IMR-90 (cell line): Measurements from ENCODE around the gene KCNK17. TPM values are rescaled to one million over a fixed set of nuclear protein-coding genes. Genes with fewer than 3 reads are reported as not detected.

Source experiments
- ATAC-seq: fragments of 200-7000 bp; cut with Tn5 transposase; 2 replicates; pipeline ENCODE4 v1.9.1; 2020; ENCODE audit warnings: low read depth, mild to moderate bottlenecking, moderate library complexity
- BruUV-seq: library from RNA; stranded (reverse); fragments of 400-500 nt; replicated peaks from 2 replicates; lab custom pipeline; 2021; lab: Mats Ljungman, UMichigan
- CTCF ChIA-PET: fragments of 300-600 bp; formaldehyde crosslinking; extraction: SDS; loops from one replicate; lab custom pipeline; 2021; ENCODE audit warnings: antibody characterized with exemption; lab: Yijun Ruan, JAX
- POLR2A ChIA-PET: fragments of 300-600 bp; sonication (Branson Sonifier 250); formaldehyde crosslinking; loops from one replicate; lab custom pipeline; 2022; ENCODE audit warnings: antibody characterized with exemption; ENCODE audit not compliant: unreplicated experiment; lab: Charles Lee
- DNase-seq: peaks from one replicate; pipeline ENCODE4 v3.0.0; 2013
- H2AFZ ChIP-seq: replicated peaks from 2 replicates; pipeline ENCODE3; 2013; ENCODE audit warnings: low read length, mild to moderate bottlenecking; ENCODE audit not compliant: poor library complexity
- H2AK5ac ChIP-seq: 2 replicates; pipeline ENCODE4 v1.6.1; 2013; ENCODE audit warnings: low read depth, low read length, inconsistent platforms
- H2AK9ac ChIP-seq: replicated peaks from 2 replicates; pipeline ENCODE3; 2013; ENCODE audit warnings: mild to moderate bottlenecking, low read depth, low read length, moderate library complexity; ENCODE audit not compliant: poor library complexity
- H2BK120ac ChIP-seq: 2 replicates; pipeline ENCODE4 v1.6.1; 2013; ENCODE audit warnings: low read depth, low read length, inconsistent platforms
- H2BK15ac ChIP-seq: 3 replicates; pipeline ENCODE4 v1.6.1; 2013; ENCODE audit warnings: low read depth, low read length, inconsistent platforms
- H2BK20ac ChIP-seq: 2 replicates; pipeline ENCODE4 v1.6.1; 2013; ENCODE audit warnings: low read depth, mild to moderate bottlenecking, inconsistent platforms, low read length, moderate library complexity
- H2BK5ac ChIP-seq: 2 replicates; pipeline ENCODE4 v1.6.1; 2013; ENCODE audit warnings: mild to moderate bottlenecking, low read depth, low read length, inconsistent platforms; ENCODE audit not compliant: poor library complexity, severe bottlenecking
- H3K14ac ChIP-seq: replicated peaks from 2 replicates; pipeline ENCODE4 v1.6.1; 2013; ENCODE audit warnings: low read depth, low read length, inconsistent platforms
- H3K18ac ChIP-seq: 2 replicates; pipeline ENCODE4 v1.6.1; 2013; ENCODE audit warnings: low read depth, low read length, control low read depth
- H3K23ac ChIP-seq: 2 replicates; pipeline ENCODE4 v1.6.1; 2013; ENCODE audit warnings: low read depth, low read length, inconsistent platforms
- H3K27ac ChIP-seq: 2 replicates; pipeline ENCODE4 v1.5.1; 2013; ENCODE audit warnings: mild to moderate bottlenecking, control low read depth, low read length; ENCODE audit not compliant: insufficient read depth
- H3K27me3 ChIP-seq: 2 replicates; pipeline ENCODE4 v1.6.1; 2013; ENCODE audit warnings: low read length; ENCODE audit not compliant: control insufficient read depth, insufficient read depth
- H3K36me3 ChIP-seq: 2 replicates; pipeline ENCODE4 v1.6.1; 2013; ENCODE audit warnings: low read length, mixed read lengths; ENCODE audit not compliant: control insufficient read depth, insufficient read depth
- H3K4ac ChIP-seq: 2 replicates; pipeline ENCODE4 v1.6.1; 2013; ENCODE audit warnings: low read depth, low read length, inconsistent platforms
- H3K4me1 ChIP-seq: 2 replicates; pipeline ENCODE4 v1.6.1; 2013; ENCODE audit warnings: low read length, mixed read lengths; ENCODE audit not compliant: control insufficient read depth, insufficient read depth
- H3K4me2 ChIP-seq: 2 replicates; pipeline ENCODE4 v1.6.1; 2013; ENCODE audit warnings: low read depth, mild to moderate bottlenecking, control low read depth, low read length, moderate library complexity
- H3K4me3 ChIP-seq: 2 replicates; pipeline ENCODE4 v1.5.1; 2013; ENCODE audit warnings: low read depth, mild to moderate bottlenecking, control low read depth, low read length, moderate library complexity; ENCODE audit not compliant: insufficient read depth
- H3K56ac ChIP-seq: 2 replicates; pipeline ENCODE4 v1.6.1; 2013; ENCODE audit warnings: low read length, inconsistent platforms; ENCODE audit not compliant: insufficient read depth; ENCODE audit errors: extremely low read depth
- H3K79me1 ChIP-seq, 2 experiments: 2 replicates each; pipeline ENCODE4 v1.6.1; 2013; ENCODE audit warnings: low read length in 2 of 2, inconsistent platforms in 1 of 2, low read depth in 1 of 2
- H3K9ac ChIP-seq: 2 replicates; pipeline ENCODE4 v1.6.1; 2013; ENCODE audit warnings: low read depth, low read length, control low read depth
- H3K9me1 ChIP-seq: 2 replicates; pipeline ENCODE4 v1.6.1; 2013; ENCODE audit warnings: low read length, inconsistent platforms; ENCODE audit not compliant: insufficient read depth
- H3K9me3 ChIP-seq: 2 replicates; pipeline ENCODE4 v1.6.1; 2013; ENCODE audit warnings: low read length; ENCODE audit not compliant: control insufficient read depth, insufficient read depth
- H4K20me1 ChIP-seq: 2 replicates; pipeline ENCODE4 v1.6.1; 2013; ENCODE audit warnings: low read length, inconsistent platforms; ENCODE audit not compliant: insufficient read depth
- H4K5ac ChIP-seq: 2 replicates; pipeline ENCODE4 v1.6.1; 2013; ENCODE audit warnings: mild to moderate bottlenecking, low read depth, low read length, control low read depth
- H4K8ac ChIP-seq, 2 experiments: 2 replicates each; pipeline ENCODE4 v1.6.1; 2013; ENCODE audit warnings: low read depth in 2 of 2, low read length in 2 of 2, control low read depth in 1 of 2, inconsistent platforms in 1 of 2
- H4K91ac ChIP-seq: 2 replicates; pipeline ENCODE4 v1.6.1; 2013; ENCODE audit warnings: low read depth, low read length, inconsistent platforms; ENCODE audit not compliant: insufficient read depth
- BHLHE40 ChIP-seq: fragments of 150-350 bp; IDR thresholded peaks from 2 replicates; pipeline ENCODE4 v1.6.1; 2016; ENCODE audit warnings: mild to moderate bottlenecking, low read depth, low read length
- CEBPB ChIP-seq: IDR thresholded peaks from 2 replicates; pipeline ENCODE4 v1.6.1; 2012; ENCODE audit warnings: low read depth, low read length, improper control_type of control experiment
- CHD1 ChIP-seq: IDR thresholded peaks from 2 replicates; pipeline ENCODE4 v1.6.1; 2012; ENCODE audit warnings: low read depth, low read length, improper control_type of control experiment
- CTCF ChIP-seq: conservative IDR thresholded peaks from 2 replicates; pipeline ENCODE4 v1.5.1; 2012; ENCODE audit warnings: mild to moderate bottlenecking, low read depth, low read length, improper control_type of control experiment
- ELK1 ChIP-seq: fragments of 150-350 bp; IDR thresholded peaks from 2 replicates; pipeline ENCODE4 v1.6.1; 2016; ENCODE audit warnings: low read depth, mild to moderate bottlenecking, low read length, moderate library complexity, borderline replicate concordance
- FOS ChIP-seq: fragments of 150-350 bp; IDR thresholded peaks from 2 replicates; pipeline ENCODE4 v1.6.1; 2016; ENCODE audit warnings: low read depth, low read length
- MAFK ChIP-seq: IDR thresholded peaks from 2 replicates; pipeline ENCODE4 v1.6.1; 2012; ENCODE audit warnings: low read depth, low read length, improper control_type of control experiment
- MAZ ChIP-seq: IDR thresholded peaks from 2 replicates; pipeline ENCODE4 v1.6.1; 2012; ENCODE audit warnings: low read depth, mild to moderate bottlenecking, low read length, improper control_type of control experiment, moderate library complexity, borderline replicate concordance
- MXI1 ChIP-seq: IDR thresholded peaks from 2 replicates; pipeline ENCODE4 v1.6.1; 2012; ENCODE audit warnings: low read depth, mild to moderate bottlenecking, low read length, moderate library complexity, borderline replicate concordance
- NFE2L2 ChIP-seq: fragments of 150-350 bp; IDR thresholded peaks from 2 replicates; pipeline ENCODE4 v1.6.1; 2016; ENCODE audit warnings: low read depth, mild to moderate bottlenecking, low read length
- POLR2A ChIP-seq: IDR thresholded peaks from 2 replicates; pipeline ENCODE4 v1.6.1; 2012; ENCODE audit warnings: mild to moderate bottlenecking, low read depth, low read length
- RAD21 ChIP-seq: IDR thresholded peaks from 2 replicates; pipeline ENCODE4 v1.6.1; 2012; ENCODE audit warnings: low read length, improper control_type of control experiment
- RCOR1 ChIP-seq: IDR thresholded peaks from 2 replicates; pipeline ENCODE4 v1.6.1; 2012; ENCODE audit warnings: mild to moderate bottlenecking, low read length, improper control_type of control experiment; ENCODE audit not compliant: insufficient replicate concordance
- RFX5 ChIP-seq: IDR thresholded peaks from 2 replicates; pipeline ENCODE4 v1.8.0; 2012; ENCODE audit warnings: low read depth, mild to moderate bottlenecking, low read length, moderate library complexity
- SMC3 ChIP-seq: fragments of 150-350 bp; IDR thresholded peaks from 2 replicates; pipeline ENCODE4 v1.6.1; 2016; ENCODE audit warnings: low read depth, mild to moderate bottlenecking, antibody characterized with exemption, low read length, moderate library complexity
- USF2 ChIP-seq: fragments of 150-350 bp; IDR thresholded peaks from 2 replicates; pipeline ENCODE4 v1.6.1; 2017; ENCODE audit warnings: mild to moderate bottlenecking, antibody characterized with exemption, low read length, low read depth
- WGBS, 2 experiments: methylation state at CpG; one replicate each; pipeline versions ENCODE4 v1.1.5 to v1.1.7; 2013; ENCODE audit warnings: missing lambda C conversion rate in 2 of 2; ENCODE audit not compliant: insufficient read length in 1 of 2; ENCODE audit errors: extremely low coverage in 2 of 2; 5-methylcytosine and 5-hydroxymethylcytosine counted together
- dilution Hi-C: fragments of 300-500 bp; cut with HindIII; formaldehyde crosslinking; loops from one replicate; pipeline ENCODE4 v1.14.3; 2018; ENCODE audit warnings: low sequenced_read_pairs; ENCODE audit not compliant: unreplicated experiment
- in situ Hi-C: fragments of 300-500 bp; cut with MboI; formaldehyde crosslinking; loops from 3 replicates; pipeline ENCODE4 v1.14.3; 2019; ENCODE audit warnings: low sequenced_read_pairs, inconsistent platforms, mixed read lengths
- intact Hi-C: fragments of 100-400 bp; cut with micrococcal nuclease; formaldehyde crosslinking; loops from 2 replicates; pipeline ENCODE4 v1.10.0; 2022
- polyA plus RNA-seq, 3 experiments: library from polyadenylated mRNA; depleted of rRNA; stranded (reverse); fragments of >200 nt; gene quantifications; 2 replicates each; pipeline ENCODE4 v1.2.3, GENCODE V29; 2012; ENCODE audit warnings: low replicate concordance in 1 of 3
- total RNA-seq: library from RNA; depleted of rRNA; stranded (reverse); fragments of >200 nt; gene quantifications from 2 replicates; pipeline ENCODE4 v1.2.3, GENCODE V29; 2012

The KCNK17 gene
- total and polyA plus RNA-seq, 2 of the 4 experiments (the other 2 are of a cell fraction) = not detected

- Histone ChIP-seq H3K79me1 (no peaks in the 10 kb centered on the region), H4K5ac (no peak overlapping the region), H4K8ac (no peak overlapping the region), H3K14ac (no peak overlapping the region), H3K9ac (no peak overlapping the region), H2BK20ac (no peak overlapping the region), H3K36me3 (no peaks in the 10 kb centered on the region), H3K4me3 (no peak overlapping the region), H2AFZ (peak overlapping the region; percentile 9), H3K18ac (no peak overlapping the region), H3K27ac (no peak overlapping the region), H4K20me1 (no peaks in the 10 kb centered on the region), H3K9me1 (no peaks in the 10 kb centered on the region), H2BK5ac (no peak overlapping the region), H3K4me1 (no peaks in the 10 kb centered on the region), H4K91ac (no peak overlapping the region), H2BK15ac (no peak overlapping the region), H3K56ac (no peak overlapping the region), H3K27me3 (peaks cover 2% of the 10 kb centered on the region; the same call in 1 of the 2 replicates), H3K23ac (no peak overlapping the region), H3K4me2 (no peak overlapping the region), H3K9me3 (no peaks in the 10 kb centered on the region), H2AK9ac (no peak overlapping the region), H3K4ac (no peak overlapping the region), H2AK5ac (no peak overlapping the region), H2BK120ac (no peak overlapping the region)
- no peak for DNase-seq
- dilution Hi-C loops (no loop called here), intact Hi-C loops (no loop called here), in situ Hi-C loops (no loop called here)
- TF ChIP-seq NFE2L2 = no peak
- no peak for TF ChIP-seq CTCF
- no peak for TF ChIP-seq MAZ
- no peak for TF ChIP-seq RCOR1
- TF ChIP-seq RFX5 = no peak
- TF ChIP-seq MXI1 = no peak
- TF ChIP-seq CHD1 = no peak
- TF ChIP-seq BHLHE40 = no peak
- TF ChIP-seq USF2 = no peak
- no peak for TF ChIP-seq CEBPB
- TF ChIP-seq RAD21 = no peak
- no peak for TF ChIP-seq POLR2A
- no peak for TF ChIP-seq MAFK
- TF ChIP-seq SMC3 = no peak
- no peak for TF ChIP-seq ELK1
- TF ChIP-seq FOS = no peak
- ChIA-PET POLR2A (no interaction called here), CTCF (interaction anchor here (0.6 kb wide), 1 partner anchor 596 kb away, joined by 5 read pairs; no protein-coding TSS in a partner anchor)
- no CpG with 5 or more reads among the region's 5 CpGs for WGBS, 2 experiments
- BruUV-seq = no TSS peak
- no peak for ATAC-seq
These were observed 21.7 kb upstream of the KCNK17 start for GRCh38 chr6:39335780-39336545.
